ENCODE results near the gene RBM43.

GRCh38 chr2:151278487-151278886 is 16.8 kb upstream of the RBM43 start:
- TF ChIP-seq MAX (IDR thresholded peaks at IDR 0.05) (no peak), SP1 (IDR thresholded peaks at IDR 0.05) (no peak), CTCF (IDR thresholded peaks at IDR 0.05; ENCODE audit: low read depth, low read length, missing input control) (no peak), REST (IDR thresholded peaks at IDR 0.05) (no peak), TAF1 (conservative IDR thresholded peaks at IDR 0.05) (no peak), YY1 (IDR thresholded peaks at IDR 0.05) (no peak), RXRA (IDR thresholded peaks at IDR 0.05) (no peak)

Measured in liver (tissue), 3 donors.